ENCODE measurements around the gene TMX4.
A peak's percentile ranks its signal among the peaks of the same experiment; 100 is the strongest.

Gene TMX4

GRCh38 chr20:7940341-7940740, 79.2 kb downstream of the TMX4 start, which contains the start of gene HAO1:
Gene HAO1 (minus strand): TSS chr20:7940458. CDS start chr20:7940422, 36 bp downstream.
- POLR2A ChIA-PET: no interaction called here
- TF ChIP-seq, protein P1, sequence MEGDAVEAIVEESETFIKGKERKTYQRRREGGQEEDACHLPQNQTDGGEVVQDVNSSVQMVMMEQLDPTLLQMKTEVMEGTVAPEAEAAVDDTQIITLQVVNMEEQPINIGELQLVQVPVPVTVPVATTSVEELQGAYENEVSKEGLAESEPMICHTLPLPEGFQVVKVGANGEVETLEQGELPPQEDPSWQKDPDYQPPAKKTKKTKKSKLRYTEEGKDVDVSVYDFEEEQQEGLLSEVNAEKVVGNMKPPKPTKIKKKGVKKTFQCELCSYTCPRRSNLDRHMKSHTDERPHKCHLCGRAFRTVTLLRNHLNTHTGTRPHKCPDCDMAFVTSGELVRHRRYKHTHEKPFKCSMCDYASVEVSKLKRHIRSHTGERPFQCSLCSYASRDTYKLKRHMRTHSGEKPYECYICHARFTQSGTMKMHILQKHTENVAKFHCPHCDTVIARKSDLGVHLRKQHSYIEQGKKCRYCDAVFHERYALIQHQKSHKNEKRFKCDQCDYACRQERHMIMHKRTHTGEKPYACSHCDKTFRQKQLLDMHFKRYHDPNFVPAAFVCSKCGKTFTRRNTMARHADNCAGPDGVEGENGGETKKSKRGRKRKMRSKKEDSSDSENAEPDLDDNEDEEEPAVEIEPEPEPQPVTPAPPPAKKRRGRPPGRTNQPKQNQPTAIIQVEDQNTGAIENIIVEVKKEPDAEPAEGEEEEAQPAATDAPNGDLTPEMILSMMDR (IDR thresholded peaks at IDR 0.05; ENCODE audit: control extremely low read depth, extremely low read depth, low read depth, missing control alignments): no peak
- CTCF ChIA-PET: no interaction called here
- DNase-seq (ENCODE audit: extremely low spot score): no peak

- POLR2A ChIA-PET: no interaction called here
Observed at GRCh38 chr20:7939663-7940062, 79.9 kb downstream of the TMX4 start.

GRCh38 chr20:7938058-7938457, 81.5 kb downstream of the TMX4 start:
- ChIA-PET CTCF (interaction anchor here (1.1 to 4.5 kb wide), 5 partner anchors 8 to 784 kb away, joined by 3 to 60 read pairs (median 17); no protein-coding TSS in a partner anchor), POLR2A (no interaction called here)
- DNase-seq (ENCODE audit: extremely low spot score): no peak
- TF ChIP-seq, protein P1 (IDR thresholded peaks at IDR 0.05; ENCODE audit: control extremely low read depth, extremely low read depth, low read depth, missing control alignments): no peak

More at GRCh38 chr20:7939663-7940062, 79.9 kb downstream of the TMX4 start:
- CTCF ChIA-PET: interaction anchor here (4.5 kb wide), 1 partner anchor 782 kb away, joined by 60 read pairs; no protein-coding TSS in a partner anchor
- no peak for DNase-seq (ENCODE audit: extremely low spot score)
- TF ChIP-seq, protein P1 (IDR thresholded peaks at IDR 0.05; ENCODE audit: control extremely low read depth, extremely low read depth, low read depth, missing control alignments): no peak

DNA sequence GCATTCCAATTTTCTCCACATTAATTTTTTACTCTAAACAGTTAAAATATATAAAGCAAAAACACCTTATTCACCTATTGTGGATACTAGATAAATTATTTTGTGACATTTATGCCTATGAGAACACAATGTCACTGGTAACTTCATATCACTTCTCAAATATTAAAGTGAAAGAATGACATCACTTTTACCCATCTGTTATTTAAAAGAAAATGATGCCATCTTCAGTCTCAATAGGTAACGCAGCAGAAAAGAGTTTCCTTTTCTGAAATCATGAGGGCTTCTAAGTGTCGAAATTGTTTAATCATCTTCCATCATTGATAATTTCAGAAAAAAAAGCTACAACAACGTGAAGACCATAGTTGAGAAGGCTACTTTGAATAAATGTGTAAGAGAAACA, 82.2 kb downstream of the TMX4 start:
- ChIA-PET POLR2A (no interaction called here), CTCF (interaction anchor here (0.6 to 4.5 kb wide), 25 partner anchors 8 to 785 kb away, joined by 3 to 60 read pairs (median 3); no protein-coding TSS in a partner anchor)
- DNase-seq (ENCODE audit: extremely low spot score): no peak

DNA sequence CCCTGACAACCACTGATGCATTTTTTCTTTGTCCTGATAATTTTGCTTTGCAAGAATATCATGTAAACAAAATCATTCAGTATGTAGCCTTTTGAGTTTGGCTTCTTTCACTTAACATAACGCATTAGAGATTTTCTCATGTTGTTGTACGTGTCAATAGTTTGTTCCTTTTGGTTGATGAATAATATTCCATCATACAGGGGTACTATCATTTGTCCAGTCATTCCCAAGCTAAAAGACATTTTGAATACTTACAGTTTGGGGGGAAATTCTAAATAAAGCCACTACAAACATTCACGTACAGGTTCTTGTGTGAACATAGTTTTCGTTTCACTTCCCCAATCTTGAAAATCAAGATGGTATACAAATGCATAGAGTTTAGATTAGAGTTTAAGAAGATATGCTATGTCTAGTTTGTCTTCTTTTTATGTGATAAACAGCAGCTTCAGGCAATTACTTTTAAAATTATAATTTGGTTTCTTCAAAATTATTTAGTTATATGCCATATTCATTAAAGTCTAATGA, 84.5 kb downstream of the TMX4 start:
- POLR2A ChIA-PET: no interaction called here
- CTCF ChIA-PET: interaction anchor here (1.8 to 4.5 kb wide), 3 partner anchors 26 to 787 kb away, joined by 4 to 60 read pairs (median 10); no protein-coding TSS in a partner anchor
- peak; percentile 32 for DNase-seq (ENCODE audit: extremely low spot score)

More for the DNA sequence above, 82.2 kb downstream of the TMX4 start:
- TF ChIP-seq, protein P1 (IDR thresholded peaks at IDR 0.05; ENCODE audit: control extremely low read depth, extremely low read depth, low read depth, missing control alignments): no peak

GRCh38 chr20:7933346-7933745, 86.2 kb downstream of the TMX4 start:
- no peak for DNase-seq (ENCODE audit: extremely low spot score)
- ChIA-PET POLR2A (interaction anchor here (0.5 kb wide), 1 partner anchor 1298 kb away, joined by 4 read pairs; no protein-coding TSS in a partner anchor), CTCF (interaction anchor here (1.5 to 1.8 kb wide), 2 partner anchors 24 to 789 kb away, joined by 4 to 6 read pairs; no protein-coding TSS in a partner anchor)
- TF ChIP-seq, protein P1 (IDR thresholded peaks at IDR 0.05; ENCODE audit: control extremely low read depth, extremely low read depth, low read depth, missing control alignments): no peak

More for the DNA sequence above, 84.5 kb downstream of the TMX4 start:
- TF ChIP-seq, protein P1 (IDR thresholded peaks at IDR 0.05; ENCODE audit: control extremely low read depth, extremely low read depth, low read depth, missing control alignments): no peak
